IMR-90 (cell line): ENCODE results near the gene UGT2B11. TPM values are rescaled to one million over a fixed set of nuclear protein-coding genes. Genes with fewer than 3 reads are reported as not detected.
"Not testable (repeated sequence)": the region's sequence is repeated elsewhere in the genome, so short reads cannot be mapped to it uniquely, and the experiment has no call there.

Experiments
- ATAC-seq: fragments of 200-7000 bp; cut with Tn5 transposase; 2 replicates; pipeline ENCODE4 v1.9.1; 2020; ENCODE audit warnings: low read depth, mild to moderate bottlenecking, moderate library complexity
- BruUV-seq: library from RNA; stranded (reverse); fragments of 400-500 nt; replicated peaks from 2 replicates; lab custom pipeline; 2021; lab: Mats Ljungman, UMichigan
- CTCF ChIA-PET: fragments of 300-600 bp; formaldehyde crosslinking; extraction: SDS; loops from one replicate; lab custom pipeline; 2021; ENCODE audit warnings: antibody characterized with exemption; lab: Yijun Ruan, JAX
- POLR2A ChIA-PET: fragments of 300-600 bp; sonication (Branson Sonifier 250); formaldehyde crosslinking; loops from one replicate; lab custom pipeline; 2022; ENCODE audit warnings: antibody characterized with exemption; ENCODE audit not compliant: unreplicated experiment; lab: Charles Lee
- DNase-seq: peaks from one replicate; pipeline ENCODE4 v3.0.0; 2013
- H2AFZ ChIP-seq: replicated peaks from 2 replicates; pipeline ENCODE3; 2013; ENCODE audit warnings: low read length, mild to moderate bottlenecking; ENCODE audit not compliant: poor library complexity
- H2AK5ac ChIP-seq: 2 replicates; pipeline ENCODE4 v1.6.1; 2013; ENCODE audit warnings: low read depth, low read length, inconsistent platforms
- H2AK9ac ChIP-seq: replicated peaks from 2 replicates; pipeline ENCODE3; 2013; ENCODE audit warnings: mild to moderate bottlenecking, low read depth, low read length, moderate library complexity; ENCODE audit not compliant: poor library complexity
- H2BK120ac ChIP-seq: 2 replicates; pipeline ENCODE4 v1.6.1; 2013; ENCODE audit warnings: low read depth, low read length, inconsistent platforms
- H2BK15ac ChIP-seq: 3 replicates; pipeline ENCODE4 v1.6.1; 2013; ENCODE audit warnings: low read depth, low read length, inconsistent platforms
- H2BK20ac ChIP-seq: 2 replicates; pipeline ENCODE4 v1.6.1; 2013; ENCODE audit warnings: low read depth, mild to moderate bottlenecking, inconsistent platforms, low read length, moderate library complexity
- H2BK5ac ChIP-seq: 2 replicates; pipeline ENCODE4 v1.6.1; 2013; ENCODE audit warnings: mild to moderate bottlenecking, low read depth, low read length, inconsistent platforms; ENCODE audit not compliant: poor library complexity, severe bottlenecking
- H3K14ac ChIP-seq: replicated peaks from 2 replicates; pipeline ENCODE4 v1.6.1; 2013; ENCODE audit warnings: low read depth, low read length, inconsistent platforms
- H3K18ac ChIP-seq: 2 replicates; pipeline ENCODE4 v1.6.1; 2013; ENCODE audit warnings: low read depth, low read length, control low read depth
- H3K23ac ChIP-seq: 2 replicates; pipeline ENCODE4 v1.6.1; 2013; ENCODE audit warnings: low read depth, low read length, inconsistent platforms
- H3K27ac ChIP-seq: 2 replicates; pipeline ENCODE4 v1.5.1; 2013; ENCODE audit warnings: mild to moderate bottlenecking, control low read depth, low read length; ENCODE audit not compliant: insufficient read depth
- H3K27me3 ChIP-seq: 2 replicates; pipeline ENCODE4 v1.6.1; 2013; ENCODE audit warnings: low read length; ENCODE audit not compliant: control insufficient read depth, insufficient read depth
- H3K36me3 ChIP-seq: 2 replicates; pipeline ENCODE4 v1.6.1; 2013; ENCODE audit warnings: low read length, mixed read lengths; ENCODE audit not compliant: control insufficient read depth, insufficient read depth
- H3K4ac ChIP-seq: 2 replicates; pipeline ENCODE4 v1.6.1; 2013; ENCODE audit warnings: low read depth, low read length, inconsistent platforms
- H3K4me1 ChIP-seq: 2 replicates; pipeline ENCODE4 v1.6.1; 2013; ENCODE audit warnings: low read length, mixed read lengths; ENCODE audit not compliant: control insufficient read depth, insufficient read depth
- H3K4me2 ChIP-seq: 2 replicates; pipeline ENCODE4 v1.6.1; 2013; ENCODE audit warnings: low read depth, mild to moderate bottlenecking, control low read depth, low read length, moderate library complexity
- H3K4me3 ChIP-seq: 2 replicates; pipeline ENCODE4 v1.5.1; 2013; ENCODE audit warnings: low read depth, mild to moderate bottlenecking, control low read depth, low read length, moderate library complexity; ENCODE audit not compliant: insufficient read depth
- H3K56ac ChIP-seq: 2 replicates; pipeline ENCODE4 v1.6.1; 2013; ENCODE audit warnings: low read length, inconsistent platforms; ENCODE audit not compliant: insufficient read depth; ENCODE audit errors: extremely low read depth
- H3K79me1 ChIP-seq, 2 experiments: 2 replicates each; pipeline ENCODE4 v1.6.1; 2013; ENCODE audit warnings: low read length in 2 of 2, inconsistent platforms in 1 of 2, low read depth in 1 of 2
- H3K9ac ChIP-seq: 2 replicates; pipeline ENCODE4 v1.6.1; 2013; ENCODE audit warnings: low read depth, low read length, control low read depth
- H3K9me1 ChIP-seq: 2 replicates; pipeline ENCODE4 v1.6.1; 2013; ENCODE audit warnings: low read length, inconsistent platforms; ENCODE audit not compliant: insufficient read depth
- H3K9me3 ChIP-seq: 2 replicates; pipeline ENCODE4 v1.6.1; 2013; ENCODE audit warnings: low read length; ENCODE audit not compliant: control insufficient read depth, insufficient read depth
- H4K20me1 ChIP-seq: 2 replicates; pipeline ENCODE4 v1.6.1; 2013; ENCODE audit warnings: low read length, inconsistent platforms; ENCODE audit not compliant: insufficient read depth
- H4K5ac ChIP-seq: 2 replicates; pipeline ENCODE4 v1.6.1; 2013; ENCODE audit warnings: mild to moderate bottlenecking, low read depth, low read length, control low read depth
- H4K8ac ChIP-seq, 2 experiments: 2 replicates each; pipeline ENCODE4 v1.6.1; 2013; ENCODE audit warnings: low read depth in 2 of 2, low read length in 2 of 2, control low read depth in 1 of 2, inconsistent platforms in 1 of 2
- H4K91ac ChIP-seq: 2 replicates; pipeline ENCODE4 v1.6.1; 2013; ENCODE audit warnings: low read depth, low read length, inconsistent platforms; ENCODE audit not compliant: insufficient read depth
- WGBS, 2 experiments: methylation state at CpG; one replicate each; pipeline versions ENCODE4 v1.1.5 to v1.1.7; 2013; ENCODE audit warnings: missing lambda C conversion rate in 2 of 2; ENCODE audit not compliant: insufficient read length in 1 of 2; ENCODE audit errors: extremely low coverage in 2 of 2; 5-methylcytosine and 5-hydroxymethylcytosine counted together
- dilution Hi-C: fragments of 300-500 bp; cut with HindIII; formaldehyde crosslinking; loops from one replicate; pipeline ENCODE4 v1.14.3; 2018; ENCODE audit warnings: low sequenced_read_pairs; ENCODE audit not compliant: unreplicated experiment
- in situ Hi-C: fragments of 300-500 bp; cut with MboI; formaldehyde crosslinking; loops from 3 replicates; pipeline ENCODE4 v1.14.3; 2019; ENCODE audit warnings: low sequenced_read_pairs, inconsistent platforms, mixed read lengths
- intact Hi-C: fragments of 100-400 bp; cut with micrococcal nuclease; formaldehyde crosslinking; loops from 2 replicates; pipeline ENCODE4 v1.10.0; 2022
- polyA plus RNA-seq, 3 experiments: library from polyadenylated mRNA; depleted of rRNA; stranded (reverse); fragments of >200 nt; gene quantifications; 2 replicates each; pipeline ENCODE4 v1.2.3, GENCODE V29; 2012; ENCODE audit warnings: low replicate concordance in 1 of 3
- total RNA-seq: library from RNA; depleted of rRNA; stranded (reverse); fragments of >200 nt; gene quantifications from 2 replicates; pipeline ENCODE4 v1.2.3, GENCODE V29; 2012

Gene UGT2B11
- total and polyA plus RNA-seq, 2 of the 4 experiments (the other 2 are of a cell fraction) = not detected

DNA sequence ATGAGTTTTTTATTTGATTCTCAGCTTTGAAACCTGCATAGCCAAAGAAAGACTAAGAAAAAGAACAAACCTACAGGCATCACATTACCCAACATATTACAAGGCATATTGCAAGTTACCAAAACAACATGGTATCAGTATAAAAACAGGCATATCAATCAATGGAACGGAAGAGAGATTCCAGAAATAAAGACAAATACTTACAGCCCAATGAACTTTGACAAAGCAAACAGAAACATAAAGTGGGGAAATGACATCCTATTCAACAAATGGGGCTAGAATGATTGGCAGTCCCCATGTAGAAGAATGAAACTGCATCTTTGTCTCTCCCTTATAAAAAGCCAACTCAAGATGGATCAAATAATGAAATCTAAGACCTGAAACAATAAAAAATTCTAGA, 23.9 kb downstream of the UGT2B11 start:
- H3K36me3 ChIP-seq, H3K9ac ChIP-seq, POLR2A ChIA-PET, BruUV-seq, H3K9me3 ChIP-seq, H2BK20ac ChIP-seq, CTCF ChIA-PET, H2BK15ac ChIP-seq, H3K23ac ChIP-seq, H4K5ac ChIP-seq, H2AK9ac ChIP-seq, H3K18ac ChIP-seq, H4K91ac ChIP-seq, H2AFZ ChIP-seq, H4K8ac ChIP-seq, H3K27me3 ChIP-seq, ATAC-seq, H3K4me3 ChIP-seq, H2BK5ac ChIP-seq, H3K4me1 ChIP-seq, H2BK120ac ChIP-seq, H3K4ac ChIP-seq, H3K4me2 ChIP-seq, H4K20me1 ChIP-seq, H3K79me1 ChIP-seq, DNase-seq, dilution Hi-C loops, H3K14ac ChIP-seq, H3K56ac ChIP-seq, H3K27ac ChIP-seq, H3K9me1 ChIP-seq, H2AK5ac ChIP-seq, in situ Hi-C loops: not testable (repeated sequence)
- no CpG with 5 or more reads among the region's 1 CpG for WGBS, 2 experiments
- intact Hi-C loops = loop anchor here (1.0 kb wide), 1 partner anchor 36 kb away; no protein-coding TSS in a partner anchor

DNA sequence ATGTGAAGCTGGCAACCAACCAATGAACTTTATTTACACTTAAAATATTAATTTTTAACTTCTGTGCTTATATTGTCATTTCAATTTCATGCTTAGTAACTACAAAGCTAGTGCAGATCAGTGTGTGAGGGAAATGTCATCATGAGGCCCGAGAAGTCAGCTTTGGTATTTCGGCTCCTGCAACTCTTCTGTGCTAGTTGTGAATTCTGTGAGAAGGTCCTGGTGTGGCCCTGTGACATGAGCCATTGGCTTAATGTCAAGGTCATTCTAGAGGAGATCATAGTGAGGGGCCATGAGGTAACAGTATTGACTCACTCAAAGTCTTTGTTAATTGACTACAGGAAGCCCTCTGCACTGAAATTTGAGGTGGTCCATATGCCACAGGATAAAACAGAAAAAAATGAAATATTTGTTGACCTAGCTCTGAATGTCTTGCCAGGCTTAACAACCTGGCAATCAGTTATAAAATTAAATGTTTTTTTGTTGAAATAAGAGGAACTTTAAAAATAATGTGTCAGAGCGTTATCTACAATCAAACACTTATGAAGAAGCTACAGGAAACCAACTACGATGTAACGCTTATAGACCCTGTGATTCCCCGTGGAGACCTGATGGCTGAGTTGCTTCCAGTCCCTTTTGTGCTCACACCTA, 32.9 kb downstream of the UGT2B11 start:
- dilution Hi-C loops, H2AFZ ChIP-seq, H4K5ac ChIP-seq, H3K18ac ChIP-seq, H3K27ac ChIP-seq, H3K27me3 ChIP-seq, H2BK15ac ChIP-seq, H3K14ac ChIP-seq, ATAC-seq, H3K4me1 ChIP-seq, H2BK20ac ChIP-seq, DNase-seq, H2AK9ac ChIP-seq, CTCF ChIA-PET, BruUV-seq, H3K56ac ChIP-seq, POLR2A ChIA-PET, H3K9me1 ChIP-seq, H2BK5ac ChIP-seq, H3K79me1 ChIP-seq, H3K9ac ChIP-seq, H4K20me1 ChIP-seq, H4K91ac ChIP-seq, H3K36me3 ChIP-seq, in situ Hi-C loops, H3K4me3 ChIP-seq, H2AK5ac ChIP-seq, H2BK120ac ChIP-seq, H4K8ac ChIP-seq, H3K9me3 ChIP-seq, H3K4ac ChIP-seq, H3K4me2 ChIP-seq, intact Hi-C loops, H3K23ac ChIP-seq: not testable (repeated sequence)
- WGBS, 2 experiments = no CpG with 5 or more reads among the region's 6 CpGs
